Suprapubic skin (tissue), 4 donors: ENCODE data around the gene GSK3B. TPM values are rescaled to one million over a fixed set of nuclear protein-coding genes. Genes with fewer than 3 reads are reported as not detected.
"Not testable (repeated sequence)": the region's sequence is repeated elsewhere in the genome, so short reads cannot be mapped to it uniquely, and the experiment has no call there.

Source experiments
- DNase-seq, 2 donors: peaks; one replicate each; pipeline ENCODE4 v3.0.0-alpha.2; 2019; ENCODE audit warnings: low spot score in 2 of 2
- H3K27ac ChIP-seq: fragments of 200-600 bp; sonication (generic); one replicate; pipeline ENCODE4 v1.5.1; 2019
- H3K27me3 ChIP-seq: fragments of 200-600 bp; sonication (generic); one replicate; pipeline ENCODE4 v1.5.1; 2019
- H3K36me3 ChIP-seq: fragments of 200-600 bp; sonication (generic); one replicate; pipeline ENCODE4 v1.5.1; 2019
- H3K4me1 ChIP-seq: fragments of 200-600 bp; sonication (generic); one replicate; pipeline ENCODE4 v1.5.1; 2019
- H3K4me3 ChIP-seq: fragments of 200-600 bp; sonication (generic); one replicate; pipeline ENCODE4 v1.5.1; 2019; ENCODE audit warnings: mild to moderate bottlenecking
- H3K9me3 ChIP-seq: fragments of 200-600 bp; sonication (generic); one replicate; pipeline ENCODE4 v1.5.1; 2019
- CTCF ChIP-seq, 2 donors: fragments of 200-600 bp in 1 of 2; fragments of 450-650 bp in 1 of 2; sonication (generic) in 1 of 2; IDR thresholded peaks; one replicate each; pipeline ENCODE4 v1.5.1; 2016 to 2019; ENCODE audit warnings: antibody characterized with exemption in 2 of 2, mild to moderate bottlenecking in 1 of 2, moderate library complexity in 1 of 2
- EP300 ChIP-seq: sonication (generic); formaldehyde crosslinking; IDR thresholded peaks from one replicate; pipeline ENCODE4 v1.6.1; 2017; ENCODE audit warnings: antibody characterized with exemption
- POLR2A ChIP-seq, 2 donors: fragments of 450-650 bp; IDR thresholded peaks; one replicate each; pipeline ENCODE4 v1.6.1; 2017; ENCODE audit warnings: antibody characterized with exemption in 2 of 2, mild to moderate bottlenecking in 2 of 2, moderate library complexity in 2 of 2
- POLR2AphosphoS5 ChIP-seq, 3 donors: sonication (generic); formaldehyde crosslinking; IDR thresholded peaks; one replicate each; pipeline ENCODE4 v1.6.1; 2017; ENCODE audit warnings: antibody characterized with exemption in 3 of 3
- WGBS: methylation state at CpG from one replicate; pipeline ENCODE4 v1.1.5; 2018; 5-methylcytosine and 5-hydroxymethylcytosine counted together
- total RNA-seq, 4 donors: library from RNA; depleted of rRNA; stranded (reverse); fragments of >200 nt; gene quantifications; one replicate each; pipeline ENCODE4 v1.1.0, GENCODE V29; 2016

GSK3B gene
- total RNA-seq, 4 donors from 2014 or later, result 43.8 to 58.1 (median 53.0) TPM

DNA sequence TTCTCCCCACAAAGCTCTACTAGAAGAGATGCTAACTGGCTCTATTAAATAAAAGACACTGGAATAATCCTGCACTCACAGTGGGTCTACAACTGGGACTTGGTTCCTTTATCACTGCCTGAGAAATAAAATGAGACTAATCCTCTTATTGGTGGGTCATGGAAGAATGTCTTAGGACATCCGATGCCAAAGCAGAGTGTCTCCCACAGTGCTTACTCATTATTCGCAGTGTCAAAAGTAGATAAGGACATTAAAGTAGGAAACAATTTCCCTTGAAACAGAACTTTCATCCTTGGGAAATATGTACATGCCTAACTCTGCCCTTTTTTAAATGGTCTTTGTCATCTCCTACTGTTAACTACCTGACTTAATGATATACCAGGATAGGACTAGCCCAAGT is 71.5 kb downstream of the GSK3B start:
- H3K9me3 ChIP-seq, result no peaks in the 10 kb centered on the region
- H3K36me3 ChIP-seq, result no peaks in the 10 kb centered on the region
- TF ChIP-seq CTCF (IDR thresholded peaks at IDR 0.05), result no peak
- no peak for TF ChIP-seq EP300
- TF ChIP-seq POLR2A (IDR thresholded peaks at IDR 0.05), result no peak
- no peak for TF ChIP-seq POLR2AphosphoS5 (IDR thresholded peaks at IDR 0.05)
- no peaks in the 10 kb centered on the region for H3K27me3 ChIP-seq
- no peak overlapping the region for H3K4me3 ChIP-seq
- DNase-seq, result no peak
- WGBS, result 98% methylated on average over 2 of the region's 2 CpGs
- H3K27ac ChIP-seq, result no peak overlapping the region
- peaks cover 8% of the 10 kb centered on the region for H3K4me1 ChIP-seq

- no peak for DNase-seq
- H3K27ac ChIP-seq, result no peak overlapping the region
- H3K27me3 ChIP-seq, result no peaks in the 10 kb centered on the region
- no peak overlapping the region for H3K4me3 ChIP-seq
- H3K4me1 ChIP-seq, result peaks cover 13% of the 10 kb centered on the region
- H3K36me3 ChIP-seq, result no peaks in the 10 kb centered on the region
- no peak for TF ChIP-seq EP300
- H3K9me3 ChIP-seq, result no peaks in the 10 kb centered on the region
These were observed 72.7 kb downstream of the GSK3B start for GRCh38 chr3:120021523-120021922.

GRCh38 chr3:120018299-120018698 is 75.9 kb downstream of the GSK3B start:
- H3K27ac ChIP-seq, result no peak overlapping the region
- TF ChIP-seq CTCF (IDR thresholded peaks at IDR 0.05), result no peak
- TF ChIP-seq EP300, result no peak
- TF ChIP-seq POLR2A (IDR thresholded peaks at IDR 0.05), result no peak
- no peak for TF ChIP-seq POLR2AphosphoS5 (IDR thresholded peaks at IDR 0.05)
- peaks cover 13% of the 10 kb centered on the region for H3K4me1 ChIP-seq
- H3K4me3 ChIP-seq, result no peak overlapping the region
- no peaks in the 10 kb centered on the region for H3K9me3 ChIP-seq
- no peak for DNase-seq
- no peaks in the 10 kb centered on the region for H3K36me3 ChIP-seq
- 90% methylated on average over 3 of the region's 3 CpGs for WGBS
- no peaks in the 10 kb centered on the region for H3K27me3 ChIP-seq

DNA sequence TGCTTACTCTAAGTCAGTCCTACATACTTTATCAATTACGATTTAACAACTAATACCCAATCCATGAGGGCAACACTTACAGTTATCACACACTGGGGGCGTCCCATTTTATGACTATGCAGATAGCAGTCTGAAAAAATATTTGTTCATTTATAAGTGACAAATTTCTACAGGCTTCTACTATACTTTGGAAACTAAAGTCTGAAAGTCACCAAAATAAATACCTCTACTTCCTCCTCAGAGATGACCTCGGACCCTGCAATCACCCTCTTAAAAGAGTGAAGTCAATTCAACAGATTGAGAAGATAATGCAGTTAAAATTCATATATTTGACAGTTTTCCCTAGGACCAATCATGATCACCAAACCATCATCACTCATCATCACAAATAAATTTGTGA is 76.6 kb downstream of the GSK3B start:
- Histone ChIP-seq H3K36me3 (no peaks in the 10 kb centered on the region), H3K27ac (no peak overlapping the region), H3K9me3 (no peaks in the 10 kb centered on the region), H3K4me1 (peaks cover 9% of the 10 kb centered on the region), H3K4me3 (no peak overlapping the region), H3K27me3 (no peaks in the 10 kb centered on the region)
- DNase-seq, result no peak
- 87% methylated on average over 3 of the region's 3 CpGs for WGBS
- TF ChIP-seq POLR2A (IDR thresholded peaks at IDR 0.05) (no peak), POLR2AphosphoS5 (IDR thresholded peaks at IDR 0.05) (no peak), EP300 (no peak), CTCF (IDR thresholded peaks at IDR 0.05) (no peak)

DNA sequence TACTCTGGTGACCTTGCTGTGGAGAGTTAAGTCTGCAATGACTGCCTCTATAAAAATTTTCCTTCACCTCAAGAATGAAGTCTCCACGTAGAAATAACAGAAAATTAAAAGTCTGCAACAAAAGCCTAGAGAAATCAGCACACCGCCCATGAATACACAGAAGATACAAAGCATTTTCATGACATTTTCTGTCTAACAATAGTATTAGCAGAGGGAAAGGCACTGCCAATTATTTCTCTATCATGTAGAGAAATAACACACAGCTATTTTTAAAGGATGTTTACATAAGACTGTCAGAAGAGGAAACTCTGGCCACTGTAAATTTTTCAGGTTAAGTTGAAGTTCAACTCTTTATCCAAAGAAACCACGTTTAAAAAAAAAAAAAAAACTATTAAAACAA is 80.8 kb downstream of the GSK3B start:
- no peak for DNase-seq
- Histone ChIP-seq H3K27me3 (no peaks in the 10 kb centered on the region), H3K9me3 (no peaks in the 10 kb centered on the region), H3K4me3 (no peak overlapping the region), H3K4me1 (peaks cover 8% of the 10 kb centered on the region), H3K36me3 (no peaks in the 10 kb centered on the region), H3K27ac (no peak overlapping the region)
- TF ChIP-seq POLR2AphosphoS5 (IDR thresholded peaks at IDR 0.05) (no peak), EP300 (no peak), CTCF (IDR thresholded peaks at IDR 0.05) (no peak), POLR2A (IDR thresholded peaks at IDR 0.05) (no peak)
- WGBS, result 50% methylated on average over 3 of the region's 3 CpGs

GRCh38 chr3:120005741-120006140 is 88.5 kb downstream of the GSK3B start:
- 96% methylated on average over 3 of the region's 3 CpGs for WGBS
- not testable (repeated sequence) for H3K36me3 ChIP-seq

DNA sequence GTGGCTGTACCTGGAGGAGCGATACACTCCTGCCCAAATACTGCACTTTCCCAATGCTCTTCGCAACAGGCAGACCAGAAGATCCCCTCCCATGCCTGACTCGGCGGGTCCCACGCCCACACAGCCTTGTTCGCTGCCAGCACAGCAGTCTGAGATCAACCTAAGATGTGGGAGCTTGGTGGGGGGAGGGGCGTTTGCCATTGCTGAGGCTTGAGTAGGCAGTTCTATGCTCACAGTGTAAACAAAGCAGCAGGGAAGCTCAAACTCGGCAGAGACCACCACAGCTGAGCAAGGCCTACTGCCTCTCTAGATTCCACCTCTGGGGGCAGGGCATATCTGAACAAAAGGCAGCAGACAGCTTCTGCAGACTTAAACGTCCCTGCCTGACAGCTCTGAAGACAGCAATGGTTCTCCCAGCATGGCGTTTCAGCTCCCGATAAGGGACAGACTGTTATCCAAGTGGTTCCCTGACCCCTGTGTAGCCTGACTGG is 90.2 kb downstream of the GSK3B start:
- not testable (repeated sequence) for H3K27ac ChIP-seq, DNase-seq, H3K4me1 ChIP-seq, H3K27me3 ChIP-seq, H3K36me3 ChIP-seq, H3K9me3 ChIP-seq, H3K4me3 ChIP-seq
- WGBS, result 80% methylated on average over 7 of the region's 11 CpGs

More at GRCh38 chr3:120005741-120006140, 88.5 kb downstream of the GSK3B start:
- DNase-seq, H3K9me3 ChIP-seq, H3K4me3 ChIP-seq, H3K27ac ChIP-seq, H3K4me1 ChIP-seq, H3K27me3 ChIP-seq: not testable (repeated sequence)
